GM12878 (cell line): Measurements from ENCODE around the gene ITGBL1. TPM values are rescaled to one million over a fixed set of nuclear protein-coding genes. Genes with fewer than 3 reads are reported as not detected.

Experiments used
- ATAC-seq: fragments of 200-7000 bp; cut with Tn5 transposase; 3 replicates; pipeline ENCODE4 v1.9.1; 2020; ENCODE audit warnings: mild to moderate bottlenecking, moderate library complexity
- BruUV-seq: library from RNA; stranded (reverse); fragments of 400-500 nt; replicated peaks from 2 replicates; lab custom pipeline; 2021; lab: Mats Ljungman, UMichigan
- CTCF ChIA-PET: fragments of 300-600 bp; sonication (Branson Sonifier 250); formaldehyde crosslinking; extraction: SDS; loops from one replicate; lab custom pipeline; 2021; ENCODE audit warnings: inconsistent platforms; lab: Yijun Ruan, JAX
- POLR2A ChIA-PET: fragments of 350-600 bp; formaldehyde crosslinking; extraction: SDS; loops from one replicate; lab custom pipeline; 2021; ENCODE audit warnings: inconsistent platforms; lab: Charles Lee
- RAD21 ChIA-PET: fragments of 300-600 bp; sonication (Branson Sonifier 250); formaldehyde crosslinking; loops from one replicate; lab custom pipeline; 2023; ENCODE audit warnings: antibody characterized with exemption; ENCODE audit not compliant: unreplicated experiment; lab: Charles Lee
- SMC1A ChIA-PET: fragments of 300-600 bp; sonication (Branson Sonifier 250); formaldehyde crosslinking; loops from one replicate; lab custom pipeline; 2023; ENCODE audit not compliant: unreplicated experiment, uncharacterized antibody; lab: Charles Lee
- DNase-seq: peaks from one replicate; pipeline ENCODE4 v3.0.0-alpha.2; 2011; ENCODE audit warnings: low read depth, low spot score
- FAIRE-seq: peaks from 3 replicates; lab custom pipeline; 2011; peaks lifted over from hg19 to GRCh38; lab: Jason Lieb, UNC
- H2AFZ ChIP-seq: 2 replicates; pipeline ENCODE4 v1.6.0; 2011; ENCODE audit warnings: low read depth, low read length, control low read depth; ENCODE audit not compliant: control insufficient read depth
- H3K27ac ChIP-seq: 2 replicates; pipeline ENCODE4 v1.5.1; 2011; ENCODE audit warnings: control low read depth; ENCODE audit not compliant: control insufficient read depth, insufficient read depth
- H3K27me3 ChIP-seq, 2 experiments: replicated peaks in 1 of 2; 2 replicates each; pipeline versions ENCODE4 v1.6.0 to v1.6.1; 2011; ENCODE audit warnings: low read length in 1 of 2; ENCODE audit not compliant: control insufficient read depth in 2 of 2, insufficient read depth in 2 of 2
- H3K36me3 ChIP-seq, 2 experiments: 2 replicates each; pipeline ENCODE4 v1.5.1; 2011; ENCODE audit warnings: low read length in 1 of 2; ENCODE audit not compliant: control insufficient read depth in 2 of 2, insufficient read depth in 2 of 2
- H3K4me1 ChIP-seq: 2 replicates; pipeline ENCODE4 v1.6.1; 2011; ENCODE audit warnings: mild to moderate bottlenecking, low read length, moderate library complexity, mixed read lengths; ENCODE audit not compliant: control insufficient read depth, insufficient read depth
- H3K4me2 ChIP-seq: 2 replicates; pipeline ENCODE4 v1.6.0; 2011; ENCODE audit warnings: control low read depth; ENCODE audit not compliant: control insufficient read depth, insufficient read depth
- H3K4me3 ChIP-seq: fragments of 200-600 bp; sonication (generic); 2 replicates; pipeline ENCODE4 v1.5.1; 2016
- H3K79me2 ChIP-seq: 2 replicates; pipeline ENCODE4 v1.6.0; 2011; ENCODE audit warnings: low read length; ENCODE audit not compliant: control insufficient read depth, insufficient read depth
- H3K9ac ChIP-seq: 2 replicates; pipeline ENCODE4 v1.8.0; 2011; ENCODE audit warnings: low read length, control low read depth, mixed read lengths; ENCODE audit not compliant: control insufficient read depth, insufficient read depth
- H3K9me3 ChIP-seq: replicated peaks from 3 replicates; pipeline ENCODE4 v1.5.1; 2011; ENCODE audit warnings: mild to moderate bottlenecking, low read length; ENCODE audit not compliant: control insufficient read depth, insufficient read depth
- H4K20me1 ChIP-seq: 2 replicates; pipeline ENCODE4 v1.6.0; 2011; ENCODE audit not compliant: control insufficient read depth, insufficient read depth
- CBX5 ChIP-seq: sonication (generic); IDR thresholded peaks from 2 replicates; pipeline ENCODE4 v1.6.1; 2016; ENCODE audit warnings: low read depth, moderate library complexity, mild to moderate bottlenecking, inconsistent platforms
- CEBPB ChIP-seq, 2 experiments: fragments of 150-350 bp in 1 of 2; IDR thresholded peaks; 2 replicates each; pipeline ENCODE4 v1.6.1; 2012 to 2014; ENCODE audit warnings: low read depth in 2 of 2, low read length in 2 of 2, borderline replicate concordance in 1 of 2, inconsistent platforms in 1 of 2
- FOS ChIP-seq: IDR thresholded peaks from 3 replicates; pipeline ENCODE4 v1.6.1; 2011; ENCODE audit warnings: borderline replicate concordance; ENCODE audit not compliant: insufficient read length; ENCODE audit errors: extremely low read depth
- HDAC6 ChIP-seq: fragments of 200-600 bp; sonication (generic); IDR thresholded peaks from one replicate; pipeline ENCODE4 v1.8.0; 2017; ENCODE audit warnings: antibody characterized with exemption; ENCODE audit not compliant: unreplicated experiment
- IKZF2 ChIP-seq, 2 experiments: fragments of 450-650 bp; IDR thresholded peaks; 2 replicates each; pipeline ENCODE4 v1.6.1; 2017; ENCODE audit warnings: mild to moderate bottlenecking in 2 of 2, moderate library complexity in 2 of 2
- MLLT1 ChIP-seq: fragments of 450-650 bp; IDR thresholded peaks from 2 replicates; pipeline ENCODE4 v1.6.1; 2016; ENCODE audit warnings: mild to moderate bottlenecking
- MXI1 ChIP-seq: fragments of 150-350 bp; IDR thresholded peaks from 2 replicates; pipeline ENCODE4 v1.6.1; 2011; ENCODE audit warnings: low read depth, mild to moderate bottlenecking, inconsistent platforms, low read length, improper control_type of control experiment
- NFYA ChIP-seq: IDR thresholded peaks from 2 replicates; pipeline ENCODE4 v1.6.1; 2011; ENCODE audit warnings: low read depth, mild to moderate bottlenecking, low read length, improper control_type of control experiment, borderline replicate concordance
- NR2F1 ChIP-seq: fragments of 450-650 bp; conservative IDR thresholded peaks from 2 replicates; pipeline ENCODE4 v1.6.1; 2017; ENCODE audit warnings: mild to moderate bottlenecking
- NRF1 ChIP-seq: conservative IDR thresholded peaks from 2 replicates; pipeline ENCODE4 v1.6.1; 2011; ENCODE audit warnings: mild to moderate bottlenecking, low read depth, low read length, improper control_type of control experiment
- RAD21 ChIP-seq: IDR thresholded peaks from 2 replicates; pipeline ENCODE4 v1.6.1; 2011; ENCODE audit warnings: mild to moderate bottlenecking, low read depth, low read length, moderate library complexity; ENCODE audit not compliant: insufficient read depth
- RFX5 ChIP-seq: IDR thresholded peaks from 2 replicates; pipeline ENCODE4 v1.6.1; 2011; ENCODE audit warnings: low read depth, low read length, improper control_type of control experiment
- SMC3 ChIP-seq: IDR thresholded peaks from 2 replicates; pipeline ENCODE4 v1.6.1; 2011; ENCODE audit warnings: low read length, improper control_type of control experiment, borderline replicate concordance
- ZBTB4 ChIP-seq: fragments of 450-650 bp; formaldehyde crosslinking; IDR thresholded peaks from 2 replicates; pipeline ENCODE4 v1.4.0; 2022; ENCODE audit warnings: mild to moderate bottlenecking, moderate library complexity
- in situ Hi-C: fragments of 300-500 bp; cut with MboI; formaldehyde crosslinking; loops from 9 replicates; pipeline ENCODE4 v1.14.3; 2018; ENCODE audit warnings: mixed read lengths
- intact Hi-C: fragments of 100-400 bp; cut with micrococcal nuclease; formaldehyde crosslinking; loops from one replicate; pipeline ENCODE4 v1.14.2; 2022; ENCODE audit not compliant: unreplicated experiment
- polyA plus RNA-seq, 11 experiments: library from polyadenylated mRNA; depleted of rRNA in 4 of 11; unstranded in 6 of 11; stranded (reverse) in 5 of 11; fragments of >200 nt; fragmentation: Nextera tagmentation in 4 of 11; fragmentation: Illumina TruSeq in 1 of 11; extraction: Ambion mirVana in 4 of 11; extraction: Trizol in 1 of 11; gene quantifications; 1 replicate in 1 of 11; 2 replicates in 10 of 11; pipeline versions ENCODE4 v1.2.1 to v1.2.3, GENCODE V29; 2011 to 2016; ENCODE audit warnings: inconsistent platforms in 2 of 11, missing spikeins in 2 of 11, low read depth in 1 of 11
- total RNA-seq, 4 experiments: library from RNA; depleted of rRNA in 3 of 4; stranded (reverse); fragments of >200 nt in 3 of 4; fragmentation: Illumina TruSeq in 1 of 4; extraction: Trizol in 1 of 4; gene quantifications; 2 replicates each; pipeline versions ENCODE4 v1.2.1 to v1.2.3, GENCODE V29; 2013 to 2021
- TF ChIP-seq, protein P1 (sequence below): IDR thresholded peaks from 2 replicates; pipeline ENCODE4 v1.6.1; 2011; ENCODE audit warnings: borderline replicate concordance, low read depth, mild to moderate bottlenecking, moderate library complexity, low read length; ENCODE audit not compliant: insufficient read depth, poor library complexity, severe bottlenecking

ITGBL1 gene
- total and polyA plus RNA-seq, 10 of the 15 experiments (the other 5 are each of a cell fraction or from before 2014, with no cell fraction given) = 0.17 to 2.8 (median 0.28) TPM; not detected in 3

GRCh38 chr13:101584331-101584730 is 131.9 kb downstream of the ITGBL1 start:
- H3K9me3 ChIP-seq = no peaks in the 10 kb centered on the region
- H3K27ac ChIP-seq = no peak overlapping the region
- no peaks in the 10 kb centered on the region for H3K4me1 ChIP-seq
- no peak overlapping the region for H3K4me2 ChIP-seq
- no peak overlapping the region for H3K9ac ChIP-seq
- no peak overlapping the region for H2AFZ ChIP-seq
- RAD21 ChIA-PET = no interaction called here
- H3K36me3 ChIP-seq = no peaks in the 10 kb centered on the region
- SMC1A ChIA-PET = no interaction called here
- H3K27me3 ChIP-seq = no peaks in the 10 kb centered on the region; a peak in 1 of 4 replicates
- no peak overlapping the region for H3K4me3 ChIP-seq
- ATAC-seq (no peak), DNase-seq (no peak), FAIRE-seq (no peak)
- POLR2A ChIA-PET = no interaction called here
- CTCF ChIA-PET = no interaction called here
- intact Hi-C loops = no loop called here
- no peaks in the 10 kb centered on the region for H3K79me2 ChIP-seq
- BruUV-seq = no TSS peak
- in situ Hi-C loops = no loop called here
- no peaks in the 10 kb centered on the region for H4K20me1 ChIP-seq
- TF ChIP-seq SMC3 (no peak), RFX5 (no peak), FOS (no peak), RAD21 (no peak), ZBTB4 (CRISPR knock-in tag) (no peak), CEBPB (IDR thresholded peaks at IDR 0.05; ENCODE audit: borderline replicate concordance in 1 of 2, low read depth in 2 of 2, low read length in 2 of 2) (no peak), MLLT1 (no peak), NR2F1 (no peak), HDAC6 (no peak), NFYA (no peak), MXI1 (no peak), CBX5 (no peak), NRF1 (no peak), IKZF2 (IDR thresholded peaks at IDR 0.05) (no peak)
- TF ChIP-seq, protein P1, sequence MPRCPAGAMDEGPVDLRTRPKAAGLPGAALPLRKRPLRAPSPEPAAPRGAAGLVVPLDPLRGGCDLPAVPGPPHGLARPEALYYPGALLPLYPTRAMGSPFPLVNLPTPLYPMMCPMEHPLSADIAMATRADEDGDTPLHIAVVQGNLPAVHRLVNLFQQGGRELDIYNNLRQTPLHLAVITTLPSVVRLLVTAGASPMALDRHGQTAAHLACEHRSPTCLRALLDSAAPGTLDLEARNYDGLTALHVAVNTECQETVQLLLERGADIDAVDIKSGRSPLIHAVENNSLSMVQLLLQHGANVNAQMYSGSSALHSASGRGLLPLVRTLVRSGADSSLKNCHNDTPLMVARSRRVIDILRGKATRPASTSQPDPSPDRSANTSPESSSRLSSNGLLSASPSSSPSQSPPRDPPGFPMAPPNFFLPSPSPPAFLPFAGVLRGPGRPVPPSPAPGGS = no peak
